ENCODE data around the gene GABRG3.
"Not testable (repeated sequence)": the region's sequence is repeated elsewhere in the genome, so short reads cannot be mapped to it uniquely, and the experiment has no call there.

The GABRG3 gene

GRCh38 chr15:27359586-27359985, 388.6 kb downstream of the GABRG3 start:
- no peak overlapping the region for H3K9ac ChIP-seq (ENCODE audit: insufficient read length, low read depth)
- no peaks in the 10 kb centered on the region for H3K27me3 ChIP-seq (ENCODE audit: insufficient read depth, insufficient read length)
- TF ChIP-seq SUZ12 (IDR thresholded peaks at IDR 0.05; ENCODE audit: extremely low read depth, insufficient read depth, insufficient read length) (no peak), ZNF274 (IDR thresholded peaks at IDR 0.05; ENCODE audit: low read depth, low read length) (no peak), YY1 (IDR thresholded peaks at IDR 0.05; ENCODE audit: insufficient read depth, insufficient read length) (no peak)
- H3K9me3 ChIP-seq (ENCODE audit: insufficient read depth, low read length): no peaks in the 10 kb centered on the region
- H3K4me1 ChIP-seq (ENCODE audit: insufficient read depth, insufficient read length): no peaks in the 10 kb centered on the region
- H3K4me3 ChIP-seq (ENCODE audit: insufficient read length, low read depth): no peak overlapping the region
- no peaks in the 10 kb centered on the region for H3K36me3 ChIP-seq (ENCODE audit: insufficient read depth, insufficient read length, low read length)
- no peak for DNase-seq (ENCODE audit: low read depth, low spot score)

GRCh38 chr15:27360316-27360715, 389.3 kb downstream of the GABRG3 start:
- Histone ChIP-seq H3K9ac (ENCODE audit: insufficient read length, low read depth) (no peak overlapping the region), H3K4me1 (ENCODE audit: insufficient read depth, insufficient read length) (no peaks in the 10 kb centered on the region), H3K9me3 (ENCODE audit: insufficient read depth, low read length) (no peaks in the 10 kb centered on the region), H3K27me3 (ENCODE audit: insufficient read depth, insufficient read length) (no peaks in the 10 kb centered on the region), H3K36me3 (ENCODE audit: insufficient read depth, insufficient read length, low read length) (no peaks in the 10 kb centered on the region), H3K4me3 (ENCODE audit: insufficient read length, low read depth) (no peak overlapping the region)
- no peak for TF ChIP-seq ZNF274 (IDR thresholded peaks at IDR 0.05; ENCODE audit: low read depth, low read length)
- no peak for TF ChIP-seq YY1 (IDR thresholded peaks at IDR 0.05; ENCODE audit: insufficient read depth, insufficient read length)
- TF ChIP-seq SUZ12 (IDR thresholded peaks at IDR 0.05; ENCODE audit: extremely low read depth, insufficient read depth, insufficient read length): no peak
- DNase-seq (ENCODE audit: low read depth, low spot score): no peak

GRCh38 chr15:27361438-27361837, 390.5 kb downstream of the GABRG3 start:
- H3K36me3 ChIP-seq (ENCODE audit: insufficient read depth, insufficient read length, low read length): no peaks in the 10 kb centered on the region
- no peak for DNase-seq (ENCODE audit: low read depth, low spot score)
- TF ChIP-seq SUZ12 (IDR thresholded peaks at IDR 0.05; ENCODE audit: extremely low read depth, insufficient read depth, insufficient read length): no peak
- no peak for TF ChIP-seq YY1 (IDR thresholded peaks at IDR 0.05; ENCODE audit: insufficient read depth, insufficient read length)
- no peak for TF ChIP-seq ZNF274 (IDR thresholded peaks at IDR 0.05; ENCODE audit: low read depth, low read length)
- no peaks in the 10 kb centered on the region for H3K27me3 ChIP-seq (ENCODE audit: insufficient read depth, insufficient read length)
- no peaks in the 10 kb centered on the region for H3K4me1 ChIP-seq (ENCODE audit: insufficient read depth, insufficient read length)
- no peak overlapping the region for H3K4me3 ChIP-seq (ENCODE audit: insufficient read length, low read depth)
- H3K9ac ChIP-seq (ENCODE audit: insufficient read length, low read depth): no peak overlapping the region
- no peaks in the 10 kb centered on the region for H3K9me3 ChIP-seq (ENCODE audit: insufficient read depth, low read length)

GRCh38 chr15:27365456-27365855, 394.5 kb downstream of the GABRG3 start:
- no peaks in the 10 kb centered on the region for H3K36me3 ChIP-seq (ENCODE audit: insufficient read depth, insufficient read length, low read length)
- TF ChIP-seq SUZ12 (IDR thresholded peaks at IDR 0.05; ENCODE audit: extremely low read depth, insufficient read depth, insufficient read length) (no peak), YY1 (IDR thresholded peaks at IDR 0.05; ENCODE audit: insufficient read depth, insufficient read length) (no peak), ZNF274 (IDR thresholded peaks at IDR 0.05; ENCODE audit: low read depth, low read length) (no peak)
- H3K9me3 ChIP-seq (ENCODE audit: insufficient read depth, low read length): no peaks in the 10 kb centered on the region
- H3K4me1 ChIP-seq (ENCODE audit: insufficient read depth, insufficient read length): no peaks in the 10 kb centered on the region
- no peak overlapping the region for H3K4me3 ChIP-seq (ENCODE audit: insufficient read length, low read depth)
- H3K27me3 ChIP-seq (ENCODE audit: insufficient read depth, insufficient read length): no peaks in the 10 kb centered on the region
- H3K9ac ChIP-seq (ENCODE audit: insufficient read length, low read depth): no peak overlapping the region
- no peak for DNase-seq (ENCODE audit: low read depth, low spot score)

- DNase-seq (ENCODE audit: low read depth, low spot score); H3K4me3 ChIP-seq (ENCODE audit: insufficient read length, low read depth); H3K9ac ChIP-seq (ENCODE audit: insufficient read length, low read depth); H3K4me1 ChIP-seq (ENCODE audit: insufficient read depth, insufficient read length); H3K27me3 ChIP-seq (ENCODE audit: insufficient read depth, insufficient read length); H3K36me3 ChIP-seq (ENCODE audit: insufficient read depth, insufficient read length, low read length): not testable (repeated sequence)
- H3K9me3 ChIP-seq (ENCODE audit: insufficient read depth, low read length): peaks cover 19% of the 10 kb centered on the region; the same call in 1 of the 2 replicates
These were observed 406.4 kb downstream of the GABRG3 start for GRCh38 chr15:27377391-27377790.

- Histone ChIP-seq H3K4me3 (ENCODE audit: insufficient read length, low read depth) (no peak overlapping the region), H3K4me1 (ENCODE audit: insufficient read depth, insufficient read length) (no peaks in the 10 kb centered on the region), H3K27me3 (ENCODE audit: insufficient read depth, insufficient read length) (no peaks in the 10 kb centered on the region), H3K9ac (ENCODE audit: insufficient read length, low read depth) (no peak overlapping the region), H3K9me3 (ENCODE audit: insufficient read depth, low read length) (no peaks in the 10 kb centered on the region), H3K36me3 (ENCODE audit: insufficient read depth, insufficient read length, low read length) (no peaks in the 10 kb centered on the region)
- no peak for TF ChIP-seq YY1 (IDR thresholded peaks at IDR 0.05; ENCODE audit: insufficient read depth, insufficient read length)
- DNase-seq (ENCODE audit: low read depth, low spot score): no peak
These were observed 411.5 kb downstream of the GABRG3 start for GRCh38 chr15:27382361-27383025.

GRCh38 chr15:27383726-27384125, 412.7 kb downstream of the GABRG3 start:
- no peak for DNase-seq (ENCODE audit: low read depth, low spot score)
- no peaks in the 10 kb centered on the region for H3K4me1 ChIP-seq (ENCODE audit: insufficient read depth, insufficient read length)
- H3K9me3 ChIP-seq (ENCODE audit: insufficient read depth, low read length): no peaks in the 10 kb centered on the region
- TF ChIP-seq YY1 (IDR thresholded peaks at IDR 0.05; ENCODE audit: insufficient read depth, insufficient read length): no peak
- H3K4me3 ChIP-seq (ENCODE audit: insufficient read length, low read depth): no peak overlapping the region
- no peak overlapping the region for H3K9ac ChIP-seq (ENCODE audit: insufficient read length, low read depth)
- H3K27me3 ChIP-seq (ENCODE audit: insufficient read depth, insufficient read length): peaks cover 4% of the 10 kb centered on the region
- no peaks in the 10 kb centered on the region for H3K36me3 ChIP-seq (ENCODE audit: insufficient read depth, insufficient read length, low read length)

GRCh38 chr15:27392163-27392562, 421.2 kb downstream of the GABRG3 start:
- H3K36me3 ChIP-seq (ENCODE audit: insufficient read depth, insufficient read length, low read length): no peaks in the 10 kb centered on the region
- TF ChIP-seq ZNF274 (IDR thresholded peaks at IDR 0.05; ENCODE audit: low read depth, low read length): no peak
- TF ChIP-seq SUZ12 (IDR thresholded peaks at IDR 0.05; ENCODE audit: extremely low read depth, insufficient read depth, insufficient read length): no peak
- TF ChIP-seq YY1 (IDR thresholded peaks at IDR 0.05; ENCODE audit: insufficient read depth, insufficient read length): no peak
- no peaks in the 10 kb centered on the region for H3K9me3 ChIP-seq (ENCODE audit: insufficient read depth, low read length)
- H3K27me3 ChIP-seq (ENCODE audit: insufficient read depth, insufficient read length): peaks cover 4% of the 10 kb centered on the region
- no peak for DNase-seq (ENCODE audit: low read depth, low spot score)
- H3K9ac ChIP-seq (ENCODE audit: insufficient read length, low read depth): no peak overlapping the region
- H3K4me3 ChIP-seq (ENCODE audit: insufficient read length, low read depth): no peak overlapping the region
- no peaks in the 10 kb centered on the region for H3K4me1 ChIP-seq (ENCODE audit: insufficient read depth, insufficient read length)
